ENCODE results near the gene GLIPR2.

GRCh38 chr9:36135741-36136271, 727 bp upstream of the GLIPR2 start:
- TF ChIP-seq POLR2A (IDR thresholded peaks at IDR 0.05; ENCODE audit: low read depth), result no peak
- TF ChIP-seq, protein P1, sequence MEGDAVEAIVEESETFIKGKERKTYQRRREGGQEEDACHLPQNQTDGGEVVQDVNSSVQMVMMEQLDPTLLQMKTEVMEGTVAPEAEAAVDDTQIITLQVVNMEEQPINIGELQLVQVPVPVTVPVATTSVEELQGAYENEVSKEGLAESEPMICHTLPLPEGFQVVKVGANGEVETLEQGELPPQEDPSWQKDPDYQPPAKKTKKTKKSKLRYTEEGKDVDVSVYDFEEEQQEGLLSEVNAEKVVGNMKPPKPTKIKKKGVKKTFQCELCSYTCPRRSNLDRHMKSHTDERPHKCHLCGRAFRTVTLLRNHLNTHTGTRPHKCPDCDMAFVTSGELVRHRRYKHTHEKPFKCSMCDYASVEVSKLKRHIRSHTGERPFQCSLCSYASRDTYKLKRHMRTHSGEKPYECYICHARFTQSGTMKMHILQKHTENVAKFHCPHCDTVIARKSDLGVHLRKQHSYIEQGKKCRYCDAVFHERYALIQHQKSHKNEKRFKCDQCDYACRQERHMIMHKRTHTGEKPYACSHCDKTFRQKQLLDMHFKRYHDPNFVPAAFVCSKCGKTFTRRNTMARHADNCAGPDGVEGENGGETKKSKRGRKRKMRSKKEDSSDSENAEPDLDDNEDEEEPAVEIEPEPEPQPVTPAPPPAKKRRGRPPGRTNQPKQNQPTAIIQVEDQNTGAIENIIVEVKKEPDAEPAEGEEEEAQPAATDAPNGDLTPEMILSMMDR (IDR thresholded peaks at IDR 0.05), result no peak
- no peak for TF ChIP-seq EP300 (IDR thresholded peaks at IDR 0.05)
- no peak for TF ChIP-seq POLR2AphosphoS5 (IDR thresholded peaks at IDR 0.05)
